Left ventricle myocardium inferior (tissue), 1 donor: ENCODE results near the gene NFE2L1. TPM values are rescaled to one million over a fixed set of nuclear protein-coding genes. Genes with fewer than 3 reads are reported as not detected.

Experiments
- DNase-seq: peaks from one replicate; pipeline ENCODE4 v3.0.0-alpha.2; 2020
- H3K27ac ChIP-seq: fragments of 200-600 bp; replicated peaks from 2 replicates; pipeline ENCODE4 v1.8.0; 2021
- H3K27me3 ChIP-seq: fragments of 200-600 bp; 2 replicates; pipeline ENCODE4 v1.8.0; 2021; ENCODE audit warnings: low read depth
- H3K36me3 ChIP-seq: fragments of 200-600 bp; 2 replicates; pipeline ENCODE4 v1.8.0; 2021
- H3K4me1 ChIP-seq: fragments of 200-600 bp; 2 replicates; pipeline ENCODE4 v1.8.0; 2021
- H3K4me3 ChIP-seq: fragments of 200-600 bp; 2 replicates; pipeline ENCODE4 v1.8.0; 2021; ENCODE audit warnings: mild to moderate bottlenecking, moderate library complexity
- H3K9me3 ChIP-seq: fragments of 200-600 bp; replicated peaks from 2 replicates; pipeline ENCODE4 v1.8.0; 2021
- CTCF ChIP-seq: fragments of 200-600 bp; IDR thresholded peaks from 2 replicates; pipeline ENCODE4 v1.8.0; 2021; ENCODE audit warnings: antibody characterized with exemption, mild to moderate bottlenecking, borderline replicate concordance
- intact Hi-C: fragments of 100-400 bp; cut with micrococcal nuclease; formaldehyde crosslinking; loops from one replicate; pipeline ENCODE4 v1.11.0; 2022
- total RNA-seq: library from RNA; stranded (reverse); fragmentation: NEBNext Ultra II Directional; extraction: Animal tissue kit (Norgen Biotek cat#: 25700); gene quantifications from one replicate; pipeline ENCODE4 v1.2.1, GENCODE V29; 2021
- donor health status: DM: no; HTN: yes; CAD: no; lungs with severe emphysema.

Gene NFE2L1
- total RNA-seq, 1 donor from 2014 or later: 895 TPM

- intact Hi-C loops: no loop called here
- Histone ChIP-seq H3K36me3 (peaks cover 2% of the 10 kb centered on the region), H3K27ac (peak overlapping the region; percentile 96), H3K4me1 (peaks cover 34% of the 10 kb centered on the region), H3K9me3 (no peaks in the 10 kb centered on the region), H3K27me3 (no peaks in the 10 kb centered on the region), H3K4me3 (peak overlapping the region; percentile 99)
- no peak for DNase-seq
- no peak for TF ChIP-seq CTCF
Observed at GRCh38 chr17:48100160-48100559, 52.0 kb downstream of the NFE2L1 start.

GRCh38 chr17:48100591-48101011 is 52.4 kb downstream of the NFE2L1 start:
- peak overlapping the region; percentile 99 for H3K4me3 ChIP-seq
- no peaks in the 10 kb centered on the region for H3K9me3 ChIP-seq
- peak overlapping the region; percentile 96 for H3K27ac ChIP-seq
- intact Hi-C loops: no loop called here
- no peak for TF ChIP-seq CTCF
- peak; percentile 37 for DNase-seq
- H3K4me1 ChIP-seq: peaks cover 34% of the 10 kb centered on the region
- H3K36me3 ChIP-seq: no peaks in the 10 kb centered on the region
- no peaks in the 10 kb centered on the region for H3K27me3 ChIP-seq

GRCh38 chr17:48101012-48101720 is 53.0 kb downstream of the NFE2L1 start, which contains the start of gene CBX1:
Gene CBX1, minus strand, starts transcription at chr17:48101478. Its CDS starts 24,474 bp downstream, at chr17:48077004.
- TF ChIP-seq CTCF: no peak
- H3K4me3 ChIP-seq: peak within 1 kb of the TSS; percentile 99
- peak; percentile 94 for DNase-seq
- intact Hi-C loops: no loop called here
- no peaks in the 10 kb centered on the region for H3K27me3 ChIP-seq
- peaks cover 34% of the 10 kb centered on the region for H3K4me1 ChIP-seq
- H3K9me3 ChIP-seq: no peaks in the 10 kb centered on the region
- peak within 1 kb of the TSS; percentile 96 for H3K27ac ChIP-seq
- H3K36me3 ChIP-seq: no peaks in the 10 kb centered on the region

GRCh38 chr17:48102043-48102750 is 54.0 kb downstream of the NFE2L1 start:
- TF ChIP-seq CTCF: no peak
- Histone ChIP-seq H3K4me3 (peak overlapping the region; percentile 99), H3K9me3 (no peaks in the 10 kb centered on the region), H3K4me1 (peaks cover 42% of the 10 kb centered on the region), H3K27me3 (no peaks in the 10 kb centered on the region), H3K27ac (peak overlapping the region; percentile 96), H3K36me3 (no peaks in the 10 kb centered on the region)
- DNase-seq: no peak
- intact Hi-C loops: no loop called here

GRCh38 chr17:48102798-48103715 is 54.9 kb downstream of the NFE2L1 start:
- no peaks in the 10 kb centered on the region for H3K36me3 ChIP-seq
- intact Hi-C loops: no loop called here
- H3K4me3 ChIP-seq: no peak overlapping the region
- no peaks in the 10 kb centered on the region for H3K9me3 ChIP-seq
- H3K4me1 ChIP-seq: peaks cover 44% of the 10 kb centered on the region
- DNase-seq: no peak
- no peak for TF ChIP-seq CTCF
- H3K27me3 ChIP-seq: no peaks in the 10 kb centered on the region
- no peak overlapping the region for H3K27ac ChIP-seq
